T-helper 17 cell (primary cell): ENCODE measurements around the gene MARVELD1. TPM values are rescaled to one million over a fixed set of nuclear protein-coding genes. Genes with fewer than 3 reads are reported as not detected.
"Not testable (repeated sequence)": the region's sequence is repeated elsewhere in the genome, so short reads cannot be mapped to it uniquely, and the experiment has no call there.

Experiments
- ATAC-seq: fragments of 150-1000 bp; cut with Tn5 transposase; 2 replicates; pipeline ENCODE4 v1.10.0; 2021; ENCODE audit warnings: mild to moderate bottlenecking, moderate library complexity
- DNase-seq, 3 donors: peaks; one replicate each; pipeline versions ENCODE4 v3.0.0 to v3.0.0-alpha.2; 2020 to 2021
- H3K9me3 ChIP-seq: one replicate; pipeline ENCODE4 v1.7.0; 2013; ENCODE audit warnings: low read length, mild to moderate bottlenecking; ENCODE audit not compliant: control insufficient read depth, poor library complexity, severe bottlenecking
- H3K27ac Mint-ChIP-seq: one replicate; pipeline ENCODE4 v1.8.0; 2022; ENCODE audit warnings: mild to moderate bottlenecking, moderate library complexity, mixed read lengths
- H3K27me3 Mint-ChIP-seq: one replicate; pipeline ENCODE4 v1.8.0; 2022; ENCODE audit warnings: mixed read lengths
- H3K36me3 Mint-ChIP-seq: one replicate; pipeline ENCODE4 v1.8.0; 2022; ENCODE audit warnings: low read depth, mixed read lengths
- H3K4me1 Mint-ChIP-seq: one replicate; pipeline ENCODE4 v1.8.0; 2022; ENCODE audit warnings: mild to moderate bottlenecking, mixed read lengths
- H3K4me3 Mint-ChIP-seq: one replicate; pipeline ENCODE4 v1.8.0; 2022; ENCODE audit warnings: mild to moderate bottlenecking, moderate library complexity, mixed read lengths
- total RNA-seq, 4 donors: library from RNA in 2 of 4; stranded (reverse) in 2 of 4; gene quantifications; one replicate each; pipeline ENCODE4 v1.2.3 and lab custom pipeline; 2022 to 2026

The MARVELD1 gene
- 1 to 10 TPM; 1.2 to 2.7 TPM for total RNA-seq
- 1.4 to 1.5 reads per million in 2 donors for total RNA-seq (lab: John Stamatoyannopoulos, UW)

- H3K27me3 Mint-ChIP-seq = peaks cover 21% of the 10 kb centered on the region
- DNase-seq (no peak), ATAC-seq (no peak)
- peaks cover 22% of the 10 kb centered on the region for H3K4me1 Mint-ChIP-seq
- peak within 1 kb of the TSS; percentile 100 for H3K4me3 Mint-ChIP-seq
- peaks cover 4% of the 10 kb centered on the region for H3K36me3 Mint-ChIP-seq
- peak within 1 kb of the TSS; percentile 93 for H3K27ac Mint-ChIP-seq
- H3K9me3 ChIP-seq = no peaks in the 10 kb centered on the region
Measured at GRCh38 chr10:97713339-97713825, at the start of gene MARVELD1. Gene MARVELD1 (plus strand): TSS chr10:97713730. CDS start chr10:97713877, 147 bp downstream.

- peaks cover 2% of the 10 kb centered on the region for H3K4me1 Mint-ChIP-seq
- ATAC-seq = no peak
- no peak overlapping the region for H3K4me3 Mint-ChIP-seq
- H3K27me3 Mint-ChIP-seq = no peaks in the 10 kb centered on the region
- no peak for DNase-seq
- no peaks in the 10 kb centered on the region for H3K9me3 ChIP-seq
- peaks cover 9% of the 10 kb centered on the region for H3K36me3 Mint-ChIP-seq
- H3K27ac Mint-ChIP-seq = peak overlapping the region; percentile 72
Measured at GRCh38 chr10:97664282-97664850, 49.2 kb upstream of the MARVELD1 start.

GRCh38 chr10:97666992-97667391, 46.5 kb upstream of the MARVELD1 start:
- H3K9me3 ChIP-seq = no peaks in the 10 kb centered on the region
- ATAC-seq (no peak), DNase-seq (no peak)
- H3K4me1 Mint-ChIP-seq = peaks cover 2% of the 10 kb centered on the region
- no peak overlapping the region for H3K27ac Mint-ChIP-seq
- H3K27me3 Mint-ChIP-seq = no peaks in the 10 kb centered on the region
- peaks cover 9% of the 10 kb centered on the region for H3K36me3 Mint-ChIP-seq
- H3K4me3 Mint-ChIP-seq = no peak overlapping the region

GRCh38 chr10:97667463-97667862, 46.1 kb upstream of the MARVELD1 start:
- H3K36me3 Mint-ChIP-seq = peaks cover 9% of the 10 kb centered on the region
- H3K27me3 Mint-ChIP-seq = no peaks in the 10 kb centered on the region
- no peaks in the 10 kb centered on the region for H3K9me3 ChIP-seq
- no peak overlapping the region for H3K4me3 Mint-ChIP-seq
- DNase-seq (no peak), ATAC-seq (no peak)
- H3K4me1 Mint-ChIP-seq = peaks cover 2% of the 10 kb centered on the region
- H3K27ac Mint-ChIP-seq = no peak overlapping the region

- peaks cover 4% of the 10 kb centered on the region for H3K36me3 Mint-ChIP-seq
- H3K27ac Mint-ChIP-seq = no peak overlapping the region
- ATAC-seq (no peak), DNase-seq (no peak)
- no peak overlapping the region for H3K4me3 Mint-ChIP-seq
- no peaks in the 10 kb centered on the region for H3K4me1 Mint-ChIP-seq
- H3K9me3 ChIP-seq = no peaks in the 10 kb centered on the region
- H3K27me3 Mint-ChIP-seq = no peaks in the 10 kb centered on the region
Measured at GRCh38 chr10:97669571-97669970, 44.0 kb upstream of the MARVELD1 start.

GRCh38 chr10:97673736-97674525, 39.6 kb upstream of the MARVELD1 start:
- H3K27ac Mint-ChIP-seq = no peak overlapping the region
- no peak for ATAC-seq
- H3K4me3 Mint-ChIP-seq = no peak overlapping the region
- no peaks in the 10 kb centered on the region for H3K36me3 Mint-ChIP-seq
- no peaks in the 10 kb centered on the region for H3K27me3 Mint-ChIP-seq
- peaks cover 2% of the 10 kb centered on the region for H3K4me1 Mint-ChIP-seq
- no peak for DNase-seq
- H3K9me3 ChIP-seq = no peaks in the 10 kb centered on the region

- DNase-seq = no peak
- no peak overlapping the region for H3K27ac Mint-ChIP-seq
- H3K9me3 ChIP-seq = no peaks in the 10 kb centered on the region
- ATAC-seq = no peak
- H3K27me3 Mint-ChIP-seq = no peaks in the 10 kb centered on the region
- H3K4me1 Mint-ChIP-seq = peaks cover 2% of the 10 kb centered on the region
- H3K4me3 Mint-ChIP-seq = no peak overlapping the region
- H3K36me3 Mint-ChIP-seq = no peaks in the 10 kb centered on the region
Measured at GRCh38 chr10:97675222-97675621, 38.3 kb upstream of the MARVELD1 start.

- ATAC-seq (peak; percentile 88), DNase-seq (peak; percentile 23 to 36 (median 24))
- no peak overlapping the region for H3K4me3 Mint-ChIP-seq
- H3K27me3 Mint-ChIP-seq = no peaks in the 10 kb centered on the region
- H3K4me1 Mint-ChIP-seq = peaks cover 2% of the 10 kb centered on the region
- no peak overlapping the region for H3K27ac Mint-ChIP-seq
- no peaks in the 10 kb centered on the region for H3K36me3 Mint-ChIP-seq
- H3K9me3 ChIP-seq = no peaks in the 10 kb centered on the region
Measured at GRCh38 chr10:97676770-97677581, 36.6 kb upstream of the MARVELD1 start.

- H3K36me3 Mint-ChIP-seq = no peaks in the 10 kb centered on the region
- ATAC-seq = no peak
Measured at GRCh38 chr10:97679594-97679993, 33.9 kb upstream of the MARVELD1 start.

GRCh38 chr10:97682042-97682441, 31.5 kb upstream of the MARVELD1 start:
- no peak overlapping the region for H3K27ac Mint-ChIP-seq
- H3K4me3 Mint-ChIP-seq = no peak overlapping the region
- H3K4me1 Mint-ChIP-seq = peaks cover 2% of the 10 kb centered on the region
- no peaks in the 10 kb centered on the region for H3K9me3 ChIP-seq
- DNase-seq (no peak), ATAC-seq (no peak)
- H3K36me3 Mint-ChIP-seq = no peaks in the 10 kb centered on the region
- H3K27me3 Mint-ChIP-seq = no peaks in the 10 kb centered on the region

More at GRCh38 chr10:97679594-97679993, 33.9 kb upstream of the MARVELD1 start:
- Mint-ChIP-seq H3K27me3 (no peaks in the 10 kb centered on the region), H3K4me1 (peaks cover 2% of the 10 kb centered on the region), H3K27ac (no peak overlapping the region), H3K4me3 (no peak overlapping the region)
- DNase-seq = no peak
- no peaks in the 10 kb centered on the region for H3K9me3 ChIP-seq

- DNase-seq (no peak), ATAC-seq (no peak)
- H3K36me3 Mint-ChIP-seq = no peaks in the 10 kb centered on the region
- no peak overlapping the region for H3K4me3 Mint-ChIP-seq
- H3K27me3 Mint-ChIP-seq = no peaks in the 10 kb centered on the region
- no peaks in the 10 kb centered on the region for H3K9me3 ChIP-seq
- H3K27ac Mint-ChIP-seq = no peak overlapping the region
- H3K4me1 Mint-ChIP-seq = peaks cover 10% of the 10 kb centered on the region
Measured at GRCh38 chr10:97683556-97684367, 29.8 kb upstream of the MARVELD1 start.

GRCh38 chr10:97684368-97684713, 29.2 kb upstream of the MARVELD1 start:
- not testable (repeated sequence) for H3K27me3 Mint-ChIP-seq, H3K27ac Mint-ChIP-seq, H3K9me3 ChIP-seq, H3K4me3 Mint-ChIP-seq, DNase-seq, H3K36me3 Mint-ChIP-seq, ATAC-seq
- peaks cover 10% of the 10 kb centered on the region for H3K4me1 Mint-ChIP-seq
